Kasumi-1 (cell line): Measurements from ENCODE around the gene ATXN1.

Experiments used
- DNase-seq, 2 experiments: peaks; one replicate each; lab custom pipeline; 2025; lab: John Stamatoyannopoulos, UW

Gene ATXN1

GRCh38 chr6:16743664-16744210 lies 17.5 kb downstream of the ATXN1 start:
- DNase-seq = no peak

- no peak for DNase-seq
Observed at GRCh38 chr6:16742116-16742515, 19.1 kb downstream of the ATXN1 start.

GRCh38 chr6:16741112-16742016 lies 19.9 kb downstream of the ATXN1 start:
- DNase-seq = no peak

GRCh38 chr6:16740097-16740496 lies 21.2 kb downstream of the ATXN1 start:
- no peak for DNase-seq

GRCh38 chr6:16739329-16739801 lies 21.9 kb downstream of the ATXN1 start:
- no peak for DNase-seq

- no peak for DNase-seq
Observed at GRCh38 chr6:16737925-16738324, 23.3 kb downstream of the ATXN1 start.

- DNase-seq = no peak
Observed at GRCh38 chr6:16736856-16737775, 24.1 kb downstream of the ATXN1 start.

- DNase-seq = no peak
Observed at GRCh38 chr6:16735014-16735413, 26.2 kb downstream of the ATXN1 start.

- no peak for DNase-seq
Observed at GRCh38 chr6:16733085-16733484, 28.2 kb downstream of the ATXN1 start.

- no peak for DNase-seq
Observed at GRCh38 chr6:16731478-16732051, 29.7 kb downstream of the ATXN1 start.

GRCh38 chr6:16730738-16731477 lies 30.4 kb downstream of the ATXN1 start:
- no peak for DNase-seq

- DNase-seq = no peak
Observed at GRCh38 chr6:16729744-16730143, 31.5 kb downstream of the ATXN1 start.

- peak in 1 of 2 experiments; percentile 36 for DNase-seq
Observed at GRCh38 chr6:16729183-16729691, 32.0 kb downstream of the ATXN1 start.

GRCh38 chr6:16728513-16729182 lies 32.6 kb downstream of the ATXN1 start:
- no peak for DNase-seq

GRCh38 chr6:16727996-16728395 lies 33.3 kb downstream of the ATXN1 start:
- peak; percentile 17 to 37 for DNase-seq

- DNase-seq = no peak
Observed at GRCh38 chr6:16725145-16725864, 36.0 kb downstream of the ATXN1 start.

GRCh38 chr6:16723826-16724225 lies 37.4 kb downstream of the ATXN1 start:
- no peak for DNase-seq

- no peak for DNase-seq
Observed at GRCh38 chr6:16723402-16723801, 37.9 kb downstream of the ATXN1 start.

- DNase-seq = no peak
Observed at GRCh38 chr6:16722630-16723029, 38.6 kb downstream of the ATXN1 start.

GRCh38 chr6:16721977-16722376 lies 39.3 kb downstream of the ATXN1 start:
- no peak for DNase-seq
